Measurements from ENCODE around the gene MSL2.

- TF ChIP-seq EZH2 (IDR thresholded peaks at IDR 0.05) (no peak), POLR2AphosphoS5 (IDR thresholded peaks at IDR 0.05; ENCODE audit: borderline replicate concordance, low read depth, low read length) (no peak), FOXP2 (optimal IDR thresholded peaks at IDR 0.05; ENCODE audit: control extremely low read depth, extremely low read length, insufficient read depth) (no peak)
Observed at GRCh38 chr3:136149667-136150066, 46.5 kb downstream of the MSL2 start.
